ENCODE measurements around the gene EVI5. TPM values are rescaled to one million over a fixed set of nuclear protein-coding genes. Genes with fewer than 3 reads are reported as not detected.

EVI5 gene
- total RNA-seq, 3 donors from 2014 or later: 28.0 to 38.7 (median 31.2) TPM

DNA sequence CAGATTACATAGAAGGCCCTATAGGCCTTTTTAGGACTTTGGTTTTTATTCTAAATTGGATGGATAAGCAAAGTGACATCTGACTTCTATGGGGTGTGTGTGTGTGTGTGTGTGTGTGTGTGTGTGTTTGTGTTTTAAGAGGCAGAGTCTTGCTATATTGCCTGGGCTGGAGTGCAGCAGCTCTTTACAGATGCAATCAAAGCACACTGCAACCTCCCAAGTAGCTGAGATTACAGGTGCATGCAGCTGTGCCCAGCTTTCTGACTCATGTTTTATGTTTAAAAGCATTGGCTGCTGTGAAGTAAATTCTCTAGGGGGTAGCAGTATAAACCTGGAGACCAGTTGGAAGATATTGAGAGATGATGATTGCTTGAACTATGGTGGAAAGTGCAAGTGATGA, 12.4 kb upstream of the EVI5 start:
- no peak for DNase-seq (ENCODE audit: low spot score in 2 of 2)
- Histone ChIP-seq H3K27ac (no peak overlapping the region), H3K4me1 (no peaks in the 10 kb centered on the region), H3K9me3 (no peaks in the 10 kb centered on the region), H3K4me3 (no peak overlapping the region), H3K36me3 (no peaks in the 10 kb centered on the region), H3K27me3 (no peaks in the 10 kb centered on the region)
- intact Hi-C loops (cut with DNase I; ENCODE audit: low total_unique reads): no loop called here
- TF ChIP-seq POLR2A (IDR thresholded peaks at IDR 0.05) (no peak), POLR2AphosphoS5 (IDR thresholded peaks at IDR 0.05) (no peak)
- TF ChIP-seq, protein P1, sequence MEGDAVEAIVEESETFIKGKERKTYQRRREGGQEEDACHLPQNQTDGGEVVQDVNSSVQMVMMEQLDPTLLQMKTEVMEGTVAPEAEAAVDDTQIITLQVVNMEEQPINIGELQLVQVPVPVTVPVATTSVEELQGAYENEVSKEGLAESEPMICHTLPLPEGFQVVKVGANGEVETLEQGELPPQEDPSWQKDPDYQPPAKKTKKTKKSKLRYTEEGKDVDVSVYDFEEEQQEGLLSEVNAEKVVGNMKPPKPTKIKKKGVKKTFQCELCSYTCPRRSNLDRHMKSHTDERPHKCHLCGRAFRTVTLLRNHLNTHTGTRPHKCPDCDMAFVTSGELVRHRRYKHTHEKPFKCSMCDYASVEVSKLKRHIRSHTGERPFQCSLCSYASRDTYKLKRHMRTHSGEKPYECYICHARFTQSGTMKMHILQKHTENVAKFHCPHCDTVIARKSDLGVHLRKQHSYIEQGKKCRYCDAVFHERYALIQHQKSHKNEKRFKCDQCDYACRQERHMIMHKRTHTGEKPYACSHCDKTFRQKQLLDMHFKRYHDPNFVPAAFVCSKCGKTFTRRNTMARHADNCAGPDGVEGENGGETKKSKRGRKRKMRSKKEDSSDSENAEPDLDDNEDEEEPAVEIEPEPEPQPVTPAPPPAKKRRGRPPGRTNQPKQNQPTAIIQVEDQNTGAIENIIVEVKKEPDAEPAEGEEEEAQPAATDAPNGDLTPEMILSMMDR (IDR thresholded peaks at IDR 0.05): no peak

DNA sequence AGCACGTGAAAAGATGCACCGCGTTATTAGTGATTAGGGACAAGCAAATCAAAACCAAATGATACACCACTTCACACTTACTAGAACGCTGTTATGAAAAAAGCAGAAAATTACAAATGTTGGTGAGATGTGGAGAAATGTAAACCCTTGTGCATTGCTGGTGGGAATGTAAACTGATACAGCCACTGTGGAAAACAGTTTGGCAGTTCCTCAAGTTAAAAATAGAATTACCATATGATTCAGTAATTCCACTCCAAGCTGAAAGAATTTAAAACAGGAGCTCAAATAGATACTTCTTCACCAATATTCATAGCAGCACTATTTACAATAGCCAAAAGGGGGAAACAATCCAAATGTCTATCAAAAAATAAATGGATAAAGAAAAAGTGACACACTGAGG, 10.3 kb upstream of the EVI5 start:
- TF ChIP-seq, protein P1 (IDR thresholded peaks at IDR 0.05): no peak
- TF ChIP-seq POLR2A (IDR thresholded peaks at IDR 0.05) (no peak), POLR2AphosphoS5 (IDR thresholded peaks at IDR 0.05) (no peak)
- intact Hi-C loops (cut with DNase I; ENCODE audit: low total_unique reads): no loop called here
- DNase-seq (ENCODE audit: low spot score in 2 of 2): no peak
- no peak overlapping the region for H3K4me3 ChIP-seq
- no peaks in the 10 kb centered on the region for H3K4me1 ChIP-seq
- no peak overlapping the region for H3K27ac ChIP-seq
- no peaks in the 10 kb centered on the region for H3K27me3 ChIP-seq
- H3K36me3 ChIP-seq: no peaks in the 10 kb centered on the region
- no peaks in the 10 kb centered on the region for H3K9me3 ChIP-seq

DNA sequence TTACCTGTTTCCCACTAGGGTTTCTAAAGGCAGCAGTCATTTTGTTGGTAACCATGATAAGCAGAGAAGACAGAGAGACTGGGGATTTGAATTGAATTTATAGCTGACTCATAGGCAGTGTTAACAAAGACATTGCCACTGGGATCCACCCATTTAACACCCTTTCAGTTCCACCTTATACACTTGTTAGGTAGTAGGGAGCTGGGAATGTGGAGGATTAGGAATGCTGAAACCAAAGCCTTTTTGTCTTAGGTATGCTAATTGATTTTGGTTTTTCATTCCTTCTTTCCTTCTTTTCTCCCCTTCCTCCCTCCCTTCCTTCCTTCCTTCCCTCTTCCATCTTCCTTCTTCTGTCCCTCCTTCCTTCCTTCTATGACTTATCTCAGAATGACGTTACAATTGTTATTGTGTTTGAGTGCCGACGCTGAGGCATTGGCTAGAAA, 7.5 kb upstream of the EVI5 start:
- no peaks in the 10 kb centered on the region for H3K27me3 ChIP-seq
- no peak overlapping the region for H3K4me3 ChIP-seq
- H3K9me3 ChIP-seq: no peaks in the 10 kb centered on the region
- no peak for TF ChIP-seq POLR2A (IDR thresholded peaks at IDR 0.05)
- no peak for TF ChIP-seq POLR2AphosphoS5 (IDR thresholded peaks at IDR 0.05)
- TF ChIP-seq, protein P1 (IDR thresholded peaks at IDR 0.05): no peak
- H3K4me1 ChIP-seq: no peaks in the 10 kb centered on the region
- no peak overlapping the region for H3K27ac ChIP-seq
- intact Hi-C loops (cut with DNase I; ENCODE audit: low total_unique reads): no loop called here
- no peak for DNase-seq (ENCODE audit: low spot score in 2 of 2)
- H3K36me3 ChIP-seq: no peaks in the 10 kb centered on the region

DNA sequence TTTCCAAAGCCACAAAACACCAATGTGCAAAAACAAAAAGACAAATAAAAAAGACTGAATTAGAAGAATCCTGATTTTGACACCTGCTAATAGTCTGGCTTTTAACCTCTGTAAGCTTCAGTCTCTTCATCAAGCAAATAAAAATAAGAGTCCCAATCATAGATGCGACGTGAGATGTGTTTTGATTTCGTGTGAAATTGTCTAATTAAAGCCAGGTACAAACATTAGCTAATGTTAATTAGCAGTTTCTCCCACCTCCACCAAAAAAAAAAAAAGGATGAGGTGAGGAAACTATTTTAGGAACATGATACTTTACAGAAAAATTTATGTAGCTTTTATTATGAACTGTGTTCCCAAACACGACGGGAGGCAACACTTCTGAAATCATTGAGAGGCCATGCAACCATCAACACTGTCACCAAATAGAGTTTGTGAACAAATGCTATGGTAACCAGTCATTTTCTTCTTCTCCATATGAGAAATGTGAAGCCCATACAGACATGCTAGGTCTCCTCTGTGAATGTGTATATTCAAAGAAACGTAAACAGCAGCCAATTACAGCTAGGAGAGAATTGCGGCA, 6.7 kb upstream of the EVI5 start:
- intact Hi-C loops (cut with DNase I; ENCODE audit: low total_unique reads): no loop called here
- no peak for TF ChIP-seq POLR2AphosphoS5 (IDR thresholded peaks at IDR 0.05)
- TF ChIP-seq POLR2A (IDR thresholded peaks at IDR 0.05): no peak
- TF ChIP-seq, protein P1 (IDR thresholded peaks at IDR 0.05): no peak
- no peak overlapping the region for H3K27ac ChIP-seq
- DNase-seq (ENCODE audit: low spot score in 2 of 2): no peak
- no peaks in the 10 kb centered on the region for H3K4me1 ChIP-seq
- H3K4me3 ChIP-seq: no peak overlapping the region
- no peaks in the 10 kb centered on the region for H3K9me3 ChIP-seq
- no peaks in the 10 kb centered on the region for H3K27me3 ChIP-seq
- no peaks in the 10 kb centered on the region for H3K36me3 ChIP-seq

DNA sequence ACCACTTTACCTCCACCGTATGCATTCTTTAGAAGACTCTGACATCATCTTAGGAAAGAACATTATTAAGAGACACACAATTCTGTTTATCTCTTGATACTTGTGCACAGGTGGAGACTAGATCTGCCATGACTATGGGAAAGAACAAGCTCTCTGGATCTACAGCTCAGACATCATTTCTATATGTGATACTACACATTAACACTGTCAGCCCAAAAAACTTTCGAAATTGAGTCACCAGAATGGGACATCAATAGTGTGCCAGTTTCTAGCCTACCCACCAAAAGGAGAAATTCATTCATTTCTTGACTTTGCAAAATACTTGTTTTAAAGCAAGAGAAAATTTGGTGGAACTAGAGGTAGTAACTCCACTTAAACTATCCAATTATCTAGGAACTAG, 6.0 kb upstream of the EVI5 start:
- Histone ChIP-seq H3K27me3 (no peaks in the 10 kb centered on the region), H3K4me3 (no peak overlapping the region), H3K36me3 (no peaks in the 10 kb centered on the region), H3K27ac (no peak overlapping the region), H3K4me1 (no peaks in the 10 kb centered on the region), H3K9me3 (no peaks in the 10 kb centered on the region)
- no peak for DNase-seq (ENCODE audit: low spot score in 2 of 2)
- TF ChIP-seq, protein P1 (IDR thresholded peaks at IDR 0.05): no peak
- TF ChIP-seq POLR2A (IDR thresholded peaks at IDR 0.05) (no peak), POLR2AphosphoS5 (IDR thresholded peaks at IDR 0.05) (no peak)
- intact Hi-C loops (cut with DNase I; ENCODE audit: low total_unique reads): no loop called here

Measured in breast epithelium (tissue), 4 donors.